Measurements from ENCODE around the gene ASCL2. TPM values are rescaled to one million over a fixed set of nuclear protein-coding genes. Genes with fewer than 3 reads are reported as not detected.

ASCL2 gene
- total RNA-seq, 1 experiment from 2014 or later, result 0.35 TPM

DNA sequence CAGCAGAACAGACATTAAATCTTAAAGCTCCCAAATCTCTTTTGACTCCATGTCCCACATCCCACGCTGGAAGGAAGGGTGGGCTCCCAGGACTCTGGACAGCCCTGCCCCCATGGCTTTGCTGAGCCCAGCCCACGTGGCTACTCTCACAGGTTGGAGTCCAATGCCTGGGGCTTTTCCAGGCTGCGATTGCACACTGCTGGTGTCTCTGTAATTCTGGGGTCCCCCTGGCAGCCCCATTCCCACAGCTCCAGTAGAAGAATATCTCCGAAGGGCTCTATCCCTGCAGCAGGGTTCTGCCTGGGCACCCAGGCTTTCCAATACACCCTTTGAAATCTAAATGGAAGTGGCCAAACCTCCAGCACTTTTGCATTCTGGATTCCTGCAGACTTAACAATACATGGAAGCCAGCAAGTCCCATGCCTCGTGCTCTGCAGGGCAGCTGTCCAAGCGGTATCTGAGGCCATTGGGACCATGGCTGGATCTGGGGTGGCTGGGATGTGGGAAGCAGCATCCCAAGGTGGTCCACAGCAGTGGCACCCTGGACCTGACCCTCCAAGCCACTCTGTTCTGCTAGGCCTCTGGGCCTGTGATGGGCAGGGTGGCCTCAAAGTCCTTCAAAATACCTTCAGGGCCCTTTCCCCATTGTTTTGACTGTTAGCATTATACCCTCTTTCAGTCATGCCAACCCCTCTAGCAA is 50.9 kb downstream of the ASCL2 start:
- Mint-ChIP-seq H3K27ac (no peak overlapping the region), H3K9me3 (peaks cover 8 to 9% of the 10 kb centered on the region in 2 experiments), H3K36me3 (ENCODE audit: insufficient read depth in 1 of 3, low read depth in 3 of 3) (peaks cover 0 to 8% (median 1%) of the 10 kb centered on the region in 3 experiments; a peak in 4 of 7 replicates), H3K27me3 (ENCODE audit: low read depth) (peaks cover 70% of the 10 kb centered on the region), H3K4me1 (peaks cover 20 to 23% of the 10 kb centered on the region in 2 experiments), H3K4me3 (no peak overlapping the region)
- Histone ChIP-seq H3K18ac (ENCODE audit: insufficient read length, low read depth, low read length) (no peak overlapping the region), H3T11ph (ENCODE audit: low read length) (no peak overlapping the region), H4K8ac (replicated peaks; ENCODE audit: insufficient read length, low read depth, low read length) (no peak overlapping the region), H3K9me3 (ENCODE audit: control insufficient read depth, low read depth, low read length) (no peaks in the 10 kb centered on the region), H4K20me1 (ENCODE audit: control insufficient read depth, insufficient read depth, insufficient read length) (no peaks in the 10 kb centered on the region), H3K79me1 (ENCODE audit: insufficient read depth, low read depth, low read length, poor library complexity, severe bottlenecking) (no peaks in the 10 kb centered on the region), H3K4me2 (ENCODE audit: insufficient read depth, insufficient read length, low read length) (no peak overlapping the region), H4K91ac (ENCODE audit: insufficient read length, low read depth, low read length) (no peak overlapping the region), H4K5ac (ENCODE audit: insufficient read length, low read depth, low read length) (no peak overlapping the region), H2BK15ac (ENCODE audit: low read depth, low read length) (no peak overlapping the region), H2BK12ac (ENCODE audit: insufficient read length, low read depth, low read length) (no peak overlapping the region), H3K27ac (ENCODE audit: insufficient read length, low read depth, low read length) (no peak overlapping the region), H3K9ac (ENCODE audit: extremely low read depth, insufficient read length, low read length) (no peak overlapping the region), H3K14ac (ENCODE audit: insufficient read depth, low read length) (no peak overlapping the region; the same call in 1 of the 2 replicates), H2BK5ac (ENCODE audit: insufficient read length, low read length) (no peak overlapping the region), H2AFZ (ENCODE audit: low read length) (no peak overlapping the region), H2BK20ac (ENCODE audit: low read depth, low read length, poor library complexity, severe bottlenecking) (no peak overlapping the region), H3K4ac (ENCODE audit: low read depth, low read length) (no peak overlapping the region), H3K4me1 (ENCODE audit: insufficient read depth, low read length) (no peaks in the 10 kb centered on the region; the same call in 1 of the 2 replicates), H3K27me3 (ENCODE audit: insufficient read depth, low read length) (peaks cover 1% of the 10 kb centered on the region; the same call in 1 of the 2 replicates), H3K79me2 (ENCODE audit: insufficient read depth, low read length) (no peaks in the 10 kb centered on the region), H3K23ac (ENCODE audit: insufficient read length, low read depth, low read length) (no peak overlapping the region), H3K23me2 (ENCODE audit: insufficient read length, low read depth, low read length, poor library complexity, severe bottlenecking) (no peaks in the 10 kb centered on the region), H2AK5ac (ENCODE audit: insufficient read length, low read length) (no peak overlapping the region), H3K56ac (ENCODE audit: insufficient read length, low read depth, low read length) (no peak overlapping the region), H2BK120ac (ENCODE audit: low read depth, low read length, poor library complexity, severe bottlenecking) (no peak overlapping the region)
- no peak for DNase-seq
- TF ChIP-seq CTCF (conservative IDR thresholded peaks at IDR 0.05), result no peak
- no CpG with 5 or more reads among the region's 6 CpGs for WGBS (ENCODE audit: extremely low coverage, insufficient read length, low lambda C conversion rate)

Other genes with a start within 250 kb of the ASCL2 start
- 2.8 and 3.1 TPM in 2 replicates for gene IGF2, start 131.2 kb downstream of the ASCL2 start, total RNA-seq (2021)
- not detected in 2 replicates for gene INS, start 109.4 kb downstream of the ASCL2 start, total RNA-seq (2021)
- not detected in 2 replicates for gene TH, start 98.8 kb downstream of the ASCL2 start, total RNA-seq (2021)
- not detected in 2 replicates for gene C11orf21, start 31.3 kb upstream of the ASCL2 start, total RNA-seq (2021)
- gene TSPAN32, start 31.4 kb upstream of the ASCL2 start, total RNA-seq (2021), result not detected in 2 replicates
- gene CD81, start 106.7 kb upstream of the ASCL2 start, total RNA-seq (2021), result 246 and 250 TPM in 2 replicates
- gene TSSC4, start 130.2 kb upstream of the ASCL2 start, total RNA-seq (2021), result 51.0 and 59.4 TPM in 2 replicates
- gene TRPM5, start 173.9 kb upstream of the ASCL2 start, total RNA-seq (2021), result 0.09 TPM in 1 of 2 replicates, not detected in the other
- 2.2 and 2.3 TPM in 2 replicates for gene KCNQ1, start 174.4 kb upstream of the ASCL2 start, total RNA-seq (2021)

All from H9 (cell line).